GM19468 (cell line): Measurements from ENCODE around the gene RBM34.
"Not testable (repeated sequence)": the region's sequence is repeated elsewhere in the genome, so short reads cannot be mapped to it uniquely, and the experiment has no call there.

Experiments
- ATAC-seq: cut with Tn5 transposase; IDR thresholded peaks from one replicate; pipeline ENCODE4 v1.9.1; 2021; ENCODE audit warnings: mild to moderate bottlenecking, moderate library complexity, moderate number of reproducible peaks; ENCODE audit not compliant: unreplicated experiment; ENCODE audit errors: extremely low read depth

RBM34 gene, protein sequence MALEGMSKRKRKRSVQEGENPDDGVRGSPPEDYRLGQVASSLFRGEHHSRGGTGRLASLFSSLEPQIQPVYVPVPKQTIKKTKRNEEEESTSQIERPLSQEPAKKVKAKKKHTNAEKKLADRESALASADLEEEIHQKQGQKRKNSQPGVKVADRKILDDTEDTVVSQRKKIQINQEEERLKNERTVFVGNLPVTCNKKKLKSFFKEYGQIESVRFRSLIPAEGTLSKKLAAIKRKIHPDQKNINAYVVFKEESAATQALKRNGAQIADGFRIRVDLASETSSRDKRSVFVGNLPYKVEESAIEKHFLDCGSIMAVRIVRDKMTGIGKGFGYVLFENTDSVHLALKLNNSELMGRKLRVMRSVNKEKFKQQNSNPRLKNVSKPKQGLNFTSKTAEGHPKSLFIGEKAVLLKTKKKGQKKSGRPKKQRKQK

DNA sequence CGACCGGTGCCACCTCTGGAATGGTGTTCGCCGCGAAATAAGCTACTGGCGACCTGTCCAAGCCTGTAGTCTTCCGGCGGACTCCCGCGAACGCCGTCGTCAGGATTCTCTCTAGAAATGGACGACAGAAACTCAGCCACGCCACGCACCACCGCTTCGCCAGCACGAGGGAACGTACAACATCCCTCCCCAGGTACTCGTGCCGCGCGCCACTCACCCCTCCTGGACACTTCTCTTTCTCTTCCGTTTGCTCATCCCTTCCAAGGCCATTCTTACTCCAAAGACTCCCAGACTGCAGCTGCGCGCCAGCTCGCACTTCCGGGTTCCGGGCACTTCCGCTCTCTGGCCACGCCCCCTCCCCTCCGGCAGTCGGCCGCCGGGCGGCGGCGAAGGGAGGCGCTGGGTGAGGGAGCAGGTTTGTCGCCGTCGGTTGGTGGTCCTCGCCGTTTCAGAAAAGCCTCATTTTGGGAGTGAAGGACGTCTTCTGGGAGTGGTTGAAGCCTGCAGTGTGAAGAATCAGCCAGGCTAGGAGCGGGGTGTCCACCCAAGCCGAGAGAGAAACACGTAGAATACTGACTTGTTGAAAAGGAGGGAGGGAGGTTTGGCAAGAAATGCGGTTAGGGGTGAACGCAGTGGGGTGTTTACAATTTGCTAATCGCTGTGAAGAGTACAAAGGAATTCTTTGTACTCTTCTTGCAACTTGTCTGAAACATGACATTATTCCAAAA lies at the start of gene RBM34:
TSS of gene RBM34 (minus strand) at position 294 of the 728 bp plus-strand sequence. CDS start at position 270, 24 bp downstream.
- peak; percentile 58 for ATAC-seq

DNA sequence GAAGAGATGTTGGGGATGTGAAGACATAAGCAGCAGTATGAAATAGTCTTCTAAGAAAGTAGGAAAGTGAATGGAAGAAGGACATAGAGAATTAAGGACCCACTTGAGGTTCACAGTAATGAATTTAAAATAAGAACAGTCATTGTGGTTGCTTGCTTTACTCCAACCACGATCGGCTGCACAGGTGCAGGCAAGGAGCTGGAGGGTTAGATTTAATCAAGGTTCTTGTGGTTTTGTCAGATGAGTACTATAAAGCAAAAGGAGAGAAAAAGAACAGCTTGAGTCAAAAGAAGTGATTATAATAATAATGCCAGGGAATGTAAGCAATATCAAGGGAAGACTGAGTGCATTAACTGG lies 46.1 kb upstream of the RBM34 start:
- ATAC-seq: no peak

DNA sequence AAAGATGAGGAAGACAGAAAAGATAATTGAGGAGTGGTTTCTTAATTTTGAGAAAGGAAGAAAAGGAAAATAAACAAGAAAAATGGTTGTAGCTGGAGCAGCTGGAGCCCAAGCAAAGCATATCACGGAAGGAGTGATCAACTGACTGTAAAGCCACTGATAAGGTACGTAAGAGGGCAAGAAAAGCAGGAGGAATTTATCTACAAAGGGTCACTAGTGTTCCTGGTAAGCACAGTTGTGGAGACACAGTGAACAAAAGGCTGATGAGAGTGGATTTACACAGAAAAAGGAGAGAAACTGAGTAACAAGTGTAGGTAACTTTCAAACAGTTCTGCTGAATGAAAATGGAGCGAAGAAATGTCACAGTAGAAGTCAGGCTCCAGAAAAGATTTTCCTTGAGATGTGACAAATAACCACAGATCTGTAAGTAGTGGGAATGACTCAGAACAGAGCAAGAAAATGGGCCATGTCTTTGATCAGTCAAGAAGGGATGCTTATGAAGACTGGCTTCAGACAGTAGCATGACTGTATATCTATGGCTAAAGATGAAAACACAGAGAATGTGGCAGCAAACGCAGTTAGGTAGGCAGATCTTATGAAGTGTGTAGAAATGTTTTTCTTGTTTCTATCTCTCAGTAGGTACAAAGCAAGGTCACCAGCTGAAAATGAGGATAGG lies 45.6 kb upstream of the RBM34 start:
- no peak for ATAC-seq

DNA sequence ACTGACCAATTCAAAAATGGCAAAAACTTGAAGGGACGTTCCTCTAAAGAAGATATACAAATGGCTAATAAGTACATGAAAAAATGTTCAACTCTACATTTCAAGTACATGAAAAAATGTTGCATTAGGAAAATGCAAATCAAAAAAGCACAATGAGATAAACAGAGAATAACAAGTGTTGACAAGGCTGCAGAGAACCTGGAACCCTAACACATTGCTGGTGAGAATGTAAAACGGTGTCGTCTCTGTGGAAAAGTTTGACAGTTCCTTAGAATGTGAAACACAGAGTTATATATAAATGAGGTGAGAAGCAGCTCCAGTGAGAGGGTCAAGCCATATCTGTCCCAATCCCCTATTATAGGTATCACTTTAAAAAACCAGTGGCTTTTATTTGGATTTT lies 44.6 kb upstream of the RBM34 start:
- no peak for ATAC-seq

DNA sequence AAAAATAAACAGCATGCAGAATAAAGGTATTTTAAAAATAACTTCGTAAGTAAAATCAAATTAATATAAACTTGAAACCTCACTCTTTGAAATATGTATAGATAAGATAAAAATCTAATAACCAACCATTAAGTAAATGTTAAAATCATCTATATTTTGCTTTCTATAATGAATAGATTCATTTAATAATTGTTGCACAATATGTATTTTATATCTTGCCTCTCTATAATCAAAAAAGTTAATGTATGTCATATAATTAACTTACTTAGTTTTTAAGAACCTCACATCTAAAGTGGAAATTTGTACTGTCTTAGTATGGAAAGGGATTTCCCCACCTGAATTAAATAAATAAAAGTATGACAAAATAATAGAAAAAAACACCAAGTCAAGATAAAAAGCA lies 42.4 kb upstream of the RBM34 start:
- ATAC-seq: no peak

DNA sequence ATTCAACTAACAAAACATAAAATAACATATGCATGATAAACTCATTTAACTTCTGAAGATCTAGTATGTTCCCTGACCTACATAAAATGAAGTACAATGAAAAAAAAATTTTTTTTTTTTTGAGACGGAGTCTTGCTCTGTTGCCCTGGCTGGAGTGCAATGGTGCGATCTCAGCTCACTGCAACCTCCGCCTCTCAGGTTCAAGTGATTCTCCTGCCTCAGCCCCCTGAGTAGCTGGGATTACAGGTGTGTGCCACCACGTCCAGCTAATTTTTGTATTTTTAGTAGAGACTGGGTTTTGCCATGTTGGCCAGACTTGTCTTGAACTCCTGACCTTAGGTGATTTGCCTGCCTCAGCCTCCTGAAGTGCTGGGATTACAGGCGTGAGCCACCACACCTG lies 41.4 kb upstream of the RBM34 start:
- ATAC-seq: not testable (repeated sequence)

DNA sequence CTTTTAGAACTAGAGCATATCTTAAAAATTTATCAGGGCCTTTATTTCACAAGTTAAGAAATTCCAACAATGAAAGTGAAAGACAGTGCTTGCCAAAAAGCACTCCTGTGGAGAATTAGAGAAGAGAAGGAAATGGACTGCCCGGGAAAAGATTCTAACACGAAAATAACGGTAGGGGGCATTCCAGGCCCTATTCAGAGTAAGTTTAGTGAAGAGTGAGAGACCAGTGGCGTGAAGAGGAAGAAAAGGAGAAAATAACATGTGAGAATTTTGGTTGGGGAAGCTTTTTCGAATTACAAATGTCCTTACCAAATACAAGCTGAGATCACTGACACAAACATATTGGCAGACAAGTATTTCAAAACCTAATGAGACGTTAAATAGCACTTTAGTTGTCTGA lies 38.4 kb upstream of the RBM34 start:
- ATAC-seq: no peak

DNA sequence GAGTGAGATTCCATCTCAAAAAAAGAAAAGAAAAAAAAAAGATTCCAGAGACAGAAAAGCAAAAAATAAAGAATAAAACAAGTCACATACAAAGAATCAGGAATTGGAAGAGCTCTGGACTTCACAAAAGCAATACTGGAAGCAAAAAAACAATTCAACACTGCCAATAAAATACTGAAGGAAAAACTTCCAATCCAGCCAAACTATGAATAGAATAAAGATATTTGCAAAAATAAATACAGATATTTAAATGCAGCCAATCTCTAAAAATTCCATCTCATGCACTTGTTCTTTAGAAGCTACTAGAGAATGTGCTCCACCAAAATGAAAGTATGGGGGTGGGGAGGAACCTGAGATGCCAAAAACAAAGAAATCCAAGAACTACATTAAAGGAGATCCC lies 29.4 kb upstream of the RBM34 start:
- no peak for ATAC-seq

DNA sequence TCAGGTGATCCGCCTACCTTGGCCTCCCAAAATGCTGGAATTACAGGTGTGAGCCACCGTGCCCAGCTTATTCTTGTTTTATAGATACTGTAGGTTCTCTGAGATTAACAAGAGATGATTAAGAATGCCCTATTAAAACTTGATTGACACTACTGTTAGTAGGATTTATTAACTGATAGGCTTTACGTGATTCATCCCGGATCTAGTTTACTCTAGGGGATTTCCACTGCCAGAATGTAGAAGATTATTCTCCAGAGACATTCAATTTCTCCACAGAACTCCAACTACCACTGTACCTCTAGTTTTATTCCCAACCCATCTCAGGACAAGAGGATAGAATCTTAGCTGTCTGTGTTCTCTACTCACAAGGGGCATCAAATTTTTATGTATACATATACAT lies 26.3 kb upstream of the RBM34 start:
- no peak for ATAC-seq

DNA sequence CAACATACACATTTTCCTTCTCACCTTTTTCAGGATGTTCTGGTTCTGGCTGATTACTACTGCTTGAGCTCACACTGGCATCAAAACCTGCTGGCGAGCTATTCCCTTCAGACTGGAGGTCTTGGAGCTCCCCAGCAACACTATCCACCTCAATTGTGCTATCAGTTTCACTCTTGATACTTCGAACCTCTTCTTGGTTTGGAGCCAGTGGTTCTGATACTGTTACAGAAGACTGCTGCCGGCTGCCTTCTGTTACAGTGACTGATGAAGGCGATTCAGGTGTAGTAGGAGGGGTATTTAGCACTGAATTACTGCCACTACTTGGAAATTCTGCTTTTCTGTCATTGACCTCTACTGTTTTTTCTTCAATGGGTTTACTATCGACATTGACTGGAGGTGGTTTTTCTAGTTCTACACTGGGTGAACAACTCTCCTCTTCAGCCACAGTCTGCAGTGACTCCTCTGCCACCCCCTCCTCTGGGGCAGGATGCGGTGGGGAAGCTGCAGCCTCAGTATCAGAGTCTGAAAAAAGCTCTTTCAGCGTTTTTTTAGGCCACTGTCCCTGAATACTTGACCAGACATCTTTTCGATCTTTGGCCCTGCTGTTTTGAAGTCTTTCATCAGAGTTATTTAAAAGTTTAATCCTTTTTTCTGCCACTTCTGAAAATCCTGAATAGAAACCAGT lies 20.7 kb upstream of the RBM34 start:
- ATAC-seq: no peak

DNA sequence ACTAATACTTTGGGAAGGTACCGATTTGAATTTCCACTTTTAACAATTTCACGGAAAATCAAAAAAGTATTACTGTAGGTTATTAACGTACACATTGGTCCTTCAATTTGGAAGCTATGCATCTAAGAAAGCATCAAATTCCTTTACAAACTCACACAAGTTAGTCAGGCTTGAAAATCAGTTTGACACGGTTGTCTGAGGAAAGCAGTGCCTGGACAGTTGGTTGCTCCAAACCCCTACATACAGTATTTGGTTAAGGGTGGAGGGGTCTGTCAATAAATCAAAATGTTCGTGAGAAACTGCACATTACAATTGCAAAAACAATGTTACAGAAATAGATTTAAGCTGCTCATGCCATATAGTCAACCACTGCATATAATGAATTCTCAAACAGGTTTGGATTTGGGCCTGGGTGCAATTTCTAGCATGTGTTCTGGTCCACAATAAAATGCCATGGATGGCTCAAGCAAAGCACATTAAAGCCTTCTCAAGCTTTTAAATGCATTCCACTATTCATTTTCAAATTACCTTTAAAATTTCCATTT lies 19.9 kb upstream of the RBM34 start:
- no peak for ATAC-seq

DNA sequence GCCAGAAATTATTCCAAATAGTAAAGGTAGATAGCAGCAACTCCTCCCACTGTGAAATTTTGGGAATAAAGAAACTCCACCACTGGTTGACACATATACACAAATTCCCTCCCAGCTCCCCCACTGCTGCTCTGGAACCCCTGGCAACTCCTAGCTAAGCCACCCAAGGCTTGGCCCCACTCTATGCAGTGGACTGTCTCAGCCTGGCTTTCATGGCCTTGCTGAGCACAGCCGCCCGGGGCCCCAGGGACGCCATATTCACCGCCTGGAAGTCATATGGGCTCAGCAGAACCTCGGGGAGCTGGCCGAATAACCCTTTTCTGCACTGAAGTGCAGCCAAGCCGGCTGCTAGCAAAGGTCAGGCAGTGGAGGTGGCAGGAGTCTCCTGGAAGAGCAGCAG lies 15.4 kb upstream of the RBM34 start:
- ATAC-seq: no peak

DNA sequence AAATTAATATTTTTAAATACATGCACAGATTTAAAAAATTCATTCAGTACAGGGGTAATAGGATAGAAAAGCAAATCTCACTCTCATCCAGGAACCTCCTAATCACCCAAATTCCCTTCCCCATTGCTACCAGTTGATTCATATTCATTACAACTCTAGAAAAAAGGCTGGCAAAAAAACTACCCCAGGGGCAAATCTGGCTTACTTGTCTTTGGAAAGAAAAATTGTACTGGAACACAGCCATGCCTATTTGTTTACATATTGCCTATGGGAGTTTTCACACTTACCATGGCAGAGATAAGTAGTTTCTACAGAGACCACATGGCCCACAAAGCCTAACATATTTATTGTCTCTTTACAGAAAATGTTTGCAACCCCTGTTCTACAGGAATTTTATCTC lies 8.9 kb upstream of the RBM34 start:
- no peak for ATAC-seq

DNA sequence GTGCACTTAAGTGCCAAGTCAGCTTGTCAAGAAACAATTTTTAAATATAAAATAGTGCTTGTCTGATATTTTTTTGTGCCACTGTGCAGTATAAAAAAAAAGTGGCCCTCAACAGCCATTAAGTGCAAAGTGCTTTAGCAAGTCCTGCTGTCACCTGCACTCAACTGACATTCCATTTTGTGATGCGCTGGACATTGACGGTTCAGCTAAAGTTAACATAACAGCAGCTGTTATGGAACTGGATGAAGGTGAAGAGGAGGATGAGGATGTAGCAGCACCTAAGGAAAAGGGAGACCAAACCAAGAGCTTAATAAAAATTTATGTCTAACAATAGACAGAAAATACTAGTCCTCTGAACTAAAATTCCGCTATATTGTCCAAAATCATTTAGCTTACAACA lies 7.3 kb upstream of the RBM34 start:
- ATAC-seq: no peak

DNA sequence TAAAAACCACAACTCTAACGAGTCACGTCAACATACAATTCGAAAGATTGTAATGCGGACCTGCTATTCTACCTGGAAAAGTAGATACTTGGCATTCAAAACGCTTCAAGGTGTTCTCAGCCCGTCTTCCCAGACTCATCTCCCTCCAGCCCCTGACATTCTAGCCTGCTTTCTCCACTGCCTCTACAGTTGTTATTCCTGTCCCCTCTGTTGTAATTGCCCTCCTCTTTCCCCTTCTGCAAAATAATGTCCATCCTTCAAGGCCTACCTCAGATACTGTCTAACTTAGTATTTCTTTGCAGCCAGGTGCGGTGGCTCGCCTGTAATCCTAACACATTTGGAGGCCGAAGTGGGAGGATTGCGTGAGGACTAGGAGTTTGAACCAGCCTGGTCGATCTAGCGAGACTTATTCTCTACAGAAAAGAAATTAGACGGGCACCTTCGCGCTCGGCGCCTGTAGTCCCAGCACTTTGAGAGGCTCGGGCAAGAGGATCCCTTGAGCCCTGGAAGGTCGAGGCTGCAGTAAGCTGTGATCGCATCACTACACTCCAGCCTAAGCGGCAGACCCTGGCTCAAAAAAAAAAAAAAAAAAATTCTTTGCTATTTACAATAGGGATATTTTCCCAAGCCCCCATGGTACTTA lies 756 bp upstream of the RBM34 start:
- ATAC-seq: no peak

DNA sequence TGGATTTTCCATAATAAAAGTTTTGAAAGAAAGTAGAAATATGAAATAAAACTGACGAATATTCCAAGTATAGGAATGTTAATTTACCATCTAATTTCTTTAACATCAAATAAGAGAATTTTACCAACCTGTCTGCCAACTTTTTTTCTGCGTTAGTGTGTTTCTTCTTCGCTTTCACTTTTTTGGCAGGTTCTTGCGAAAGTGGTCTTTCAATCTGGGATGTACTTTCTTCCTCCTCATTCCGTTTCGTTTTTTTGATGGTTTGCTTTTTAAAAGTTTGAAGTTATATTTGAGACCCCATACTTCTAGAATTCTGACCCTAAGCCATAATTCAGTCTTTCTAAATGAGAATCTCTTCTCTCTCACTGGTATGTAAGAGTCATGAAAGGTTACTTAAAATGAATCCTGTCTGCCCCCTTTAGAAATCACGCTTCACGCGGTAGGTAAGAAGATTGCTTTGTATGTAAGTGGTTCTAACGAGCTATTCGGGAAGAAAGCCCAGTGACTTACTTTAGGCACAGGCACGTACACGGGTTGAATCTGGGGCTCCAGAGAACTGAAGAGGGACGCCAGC lies 580 bp downstream of the RBM34 start:
- no peak for ATAC-seq

DNA sequence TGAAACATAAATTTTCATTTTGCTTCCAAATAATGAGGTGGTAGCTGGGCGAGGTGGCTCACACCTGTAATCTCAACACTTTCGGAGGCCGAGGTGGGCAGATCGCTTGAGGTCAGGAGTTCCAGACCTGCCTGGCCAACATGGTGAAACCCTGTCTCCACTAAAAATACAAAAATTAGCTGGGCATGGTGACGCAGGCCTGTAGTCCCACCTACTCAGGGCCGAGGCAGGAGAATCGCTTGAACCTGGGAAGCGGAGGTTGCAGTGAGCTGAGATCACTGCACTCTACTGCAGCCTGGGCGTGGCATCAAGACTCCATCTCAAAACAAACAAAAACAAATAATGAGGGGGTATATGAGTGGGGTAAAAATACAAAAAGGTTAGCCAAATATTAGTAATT lies 1.1 kb downstream of the RBM34 start:
- not testable (repeated sequence) for ATAC-seq

DNA sequence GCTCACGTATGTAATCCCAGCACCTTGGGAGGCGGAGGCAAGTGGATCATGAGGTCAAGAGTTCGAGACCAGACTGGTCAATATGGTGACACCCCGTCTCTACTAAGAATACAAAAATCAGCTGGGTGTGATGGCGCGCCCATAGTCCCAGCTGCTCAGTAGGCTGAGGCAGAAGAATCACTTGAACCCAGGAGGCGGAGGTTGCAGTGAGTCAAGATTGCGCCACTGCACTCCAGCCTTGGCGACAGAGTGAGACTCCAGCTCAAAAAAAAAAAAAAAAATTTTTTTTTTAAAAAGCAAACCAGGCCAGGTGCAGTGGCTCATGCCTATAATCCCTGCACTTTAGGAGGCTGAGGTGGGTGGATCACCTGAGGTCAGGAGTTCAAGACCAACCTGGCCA lies 1.8 kb downstream of the RBM34 start:
- not testable (repeated sequence) for ATAC-seq

DNA sequence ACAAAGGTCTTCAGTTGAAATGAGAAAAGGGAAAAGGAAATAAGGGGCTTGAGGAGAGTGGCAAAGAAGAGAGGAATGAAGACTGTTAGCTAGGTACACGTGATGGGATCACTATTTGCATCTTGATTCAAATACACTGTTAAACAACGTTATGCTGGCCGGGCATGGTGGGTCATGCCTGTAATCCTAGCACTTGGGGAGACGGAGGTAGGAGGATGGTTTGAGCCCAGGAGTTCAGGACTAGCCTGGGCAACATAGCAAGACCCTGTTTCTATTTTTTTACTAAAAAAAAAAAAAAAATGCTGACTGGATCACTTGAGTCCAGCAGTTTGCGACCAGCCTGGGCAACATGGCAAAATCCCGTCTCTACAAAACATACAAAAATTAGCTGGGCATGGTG lies 2.4 kb downstream of the RBM34 start:
- no peak for ATAC-seq

DNA sequence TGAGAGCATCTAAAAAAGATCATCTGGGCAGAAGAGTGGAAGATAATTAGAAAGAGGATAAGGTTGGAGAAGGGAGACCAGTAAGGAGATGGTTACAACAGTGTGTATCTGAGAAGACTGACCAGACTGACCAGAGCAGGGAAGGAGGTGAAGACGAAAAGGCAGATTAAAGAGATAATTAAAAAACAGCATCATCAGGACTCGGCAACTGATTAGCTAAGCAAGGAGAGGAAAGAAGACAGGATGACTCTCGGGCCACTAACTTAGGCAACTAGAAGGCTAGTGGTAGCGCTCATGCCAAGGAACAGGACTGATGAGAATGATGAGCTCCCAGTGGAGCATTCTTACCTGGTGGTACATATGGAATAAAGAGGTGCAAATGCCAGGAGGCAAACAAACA lies 3.9 kb downstream of the RBM34 start:
- no peak for ATAC-seq
